Stimulated activated CD4-positive, alpha-beta T cell treated with anti-CD3 and anti-CD28 coated beads, Interleukin-12 subunit alpha, Interleukin-12 subunit beta, amount 100 ng/mL, for 24 hours (primary cell): ENCODE data around the gene LDHD.
"Not testable (repeated sequence)": the region's sequence is repeated elsewhere in the genome, so short reads cannot be mapped to it uniquely, and the experiment has no call there.

Experiments used
- DNase-seq, 2 experiments: peaks; one replicate each; pipeline ENCODE4 v3.0.0-alpha.2; 2020; ENCODE audit warnings: low read depth in 2 of 2

LDHD gene

DNA sequence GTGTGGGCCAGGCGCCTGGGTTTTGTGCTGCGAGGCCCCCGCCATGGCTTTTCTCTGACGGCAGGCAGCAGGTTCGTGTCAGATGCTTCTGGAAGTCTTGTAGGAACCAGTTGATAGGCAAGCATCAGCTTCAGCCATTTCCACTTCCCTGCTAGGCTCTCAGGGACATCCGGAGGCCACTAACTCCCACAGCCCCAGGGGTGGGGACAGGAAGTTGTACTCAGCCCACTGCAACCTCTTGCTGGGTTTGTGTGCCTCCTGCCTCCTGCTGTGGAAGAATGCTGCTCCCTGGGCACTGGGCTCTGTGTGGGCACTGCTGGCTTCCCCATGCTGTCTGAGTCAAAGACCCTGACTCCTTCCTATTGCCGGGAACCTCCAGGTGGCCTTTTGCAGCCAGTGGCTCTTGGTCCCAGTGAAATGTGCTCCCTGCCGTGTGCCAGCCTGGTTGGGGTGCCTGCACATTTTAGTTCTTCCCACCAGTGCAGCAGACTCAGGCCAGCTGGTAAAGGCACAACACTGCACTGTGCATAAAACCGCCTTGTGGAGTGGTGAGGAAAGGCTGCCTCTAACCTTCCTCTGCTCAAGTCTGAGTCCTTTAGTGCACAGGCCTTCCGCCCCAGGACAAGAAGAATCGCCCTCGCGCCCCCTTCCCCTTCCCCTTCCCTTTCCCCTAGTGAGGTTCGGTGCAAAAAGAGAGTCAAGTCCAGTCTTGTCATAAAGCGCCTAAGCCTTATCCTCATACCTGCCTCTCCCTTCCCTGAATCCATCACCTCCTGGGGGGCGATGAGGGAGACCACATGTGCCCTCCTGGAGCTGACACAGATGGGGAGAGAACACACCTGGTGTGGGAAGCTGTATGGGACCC, 16.6 kb downstream of the LDHD start:
- no peak for DNase-seq

DNA sequence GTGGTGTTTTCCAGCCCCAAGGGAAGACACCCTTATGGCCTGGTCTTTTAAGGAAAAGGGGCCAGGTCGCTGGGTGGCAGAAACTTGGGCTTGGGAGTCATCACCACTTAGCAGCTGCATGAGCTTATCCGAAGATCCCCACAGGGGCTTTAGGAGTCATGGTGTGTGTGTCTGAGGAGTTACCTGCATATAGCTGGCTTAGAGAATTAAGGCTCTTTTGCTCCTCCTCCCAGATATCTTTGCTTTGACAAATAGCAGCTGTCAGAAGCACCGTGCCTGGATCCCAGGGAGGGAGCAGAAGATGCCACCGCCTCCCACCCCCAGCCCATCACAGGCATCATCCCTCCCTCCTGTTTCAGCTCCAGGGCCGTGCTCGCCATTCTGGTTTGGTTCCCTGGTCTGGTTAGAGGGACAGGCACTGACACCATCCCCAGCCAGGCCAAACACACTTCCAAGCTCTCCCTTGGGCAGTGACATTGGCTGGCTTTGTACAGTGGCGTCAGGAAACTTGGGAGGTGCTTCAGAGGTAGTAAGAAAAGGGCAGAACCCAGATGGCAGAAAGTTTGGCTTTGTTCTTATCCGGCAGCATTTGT, 17.4 kb downstream of the LDHD start:
- no peak for DNase-seq

GRCh38 chr16:75097941-75098901, 18.4 kb downstream of the LDHD start:
- DNase-seq = peak; percentile 49 to 70

DNA sequence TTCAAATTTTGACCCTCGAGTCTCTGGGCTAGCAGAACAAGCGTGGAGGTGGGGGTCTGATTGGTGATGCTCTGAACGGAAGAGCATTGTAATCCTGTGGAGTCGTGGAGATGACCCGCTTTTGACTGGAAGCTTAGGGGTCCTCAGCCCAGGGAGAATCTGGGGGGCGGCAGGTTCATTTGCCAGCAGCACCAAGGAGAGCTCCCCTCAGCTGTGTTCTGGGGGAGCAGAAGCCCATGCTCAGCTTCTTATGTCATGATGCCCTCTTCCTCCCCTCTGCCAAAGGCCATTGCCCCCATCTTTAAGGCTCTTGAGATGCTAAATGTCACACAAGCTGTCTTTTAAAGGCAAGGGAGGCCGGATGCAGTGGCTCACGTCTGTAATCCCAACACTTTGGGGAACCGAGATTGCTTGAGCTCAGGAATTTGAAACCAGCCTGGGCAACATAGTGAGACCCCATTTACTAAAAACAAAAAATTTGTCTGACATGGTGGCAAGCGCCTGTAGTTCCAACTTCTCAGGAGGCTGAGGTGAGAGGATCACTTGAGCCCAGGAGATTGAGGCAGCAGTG, 19.3 kb downstream of the LDHD start:
- no peak for DNase-seq

- no peak for DNase-seq
Observed at GRCh38 chr16:75096656-75097055, 19.9 kb downstream of the LDHD start.

GRCh38 chr16:75095204-75095621, 21.4 kb downstream of the LDHD start:
- no peak for DNase-seq

DNA sequence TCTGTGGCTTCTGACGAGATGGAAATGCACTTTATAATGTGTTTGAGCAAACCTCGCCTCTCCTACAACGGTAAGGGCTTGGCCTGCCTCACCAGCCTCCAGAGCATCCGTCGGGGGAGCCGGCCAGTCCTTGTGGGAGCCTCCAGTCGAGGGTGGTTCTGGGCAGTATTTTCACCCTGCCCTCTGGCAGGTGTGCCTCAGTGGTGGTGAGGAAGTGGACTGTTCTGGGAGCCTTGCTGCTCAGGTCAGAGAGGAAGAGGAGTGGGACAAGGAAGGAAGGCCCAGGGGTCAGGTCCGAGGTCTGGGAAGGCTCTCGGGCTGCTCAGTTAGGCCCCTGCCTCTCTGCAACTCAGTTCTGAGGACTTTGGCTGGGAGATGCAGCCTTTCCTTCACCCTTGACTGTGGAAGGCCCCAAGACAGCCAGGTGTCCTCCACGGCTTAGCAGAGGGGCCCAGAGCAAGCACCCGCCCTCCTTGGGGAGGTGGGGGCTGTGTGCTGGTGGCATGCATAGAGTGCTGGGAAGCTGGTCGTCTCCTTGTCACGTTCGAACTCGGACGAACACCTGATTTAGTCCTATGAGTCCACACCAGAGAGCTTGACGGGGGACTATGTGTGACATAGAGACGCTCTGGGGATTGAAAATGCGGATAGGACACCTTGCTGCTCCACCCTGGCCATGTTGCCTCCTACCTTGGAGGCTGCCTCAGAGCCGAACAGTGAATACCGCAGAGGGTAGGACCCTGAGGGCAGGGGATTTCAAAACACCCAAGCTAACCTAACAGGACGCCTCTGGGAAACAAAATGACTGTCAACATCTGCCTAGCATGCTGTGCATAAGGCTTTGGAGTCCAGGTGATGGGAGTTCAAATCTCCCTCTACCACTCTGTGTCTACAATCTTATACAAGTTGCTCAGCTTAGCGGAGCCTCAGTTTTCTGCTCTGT, 22.7 kb downstream of the LDHD start:
- no peak for DNase-seq

DNA sequence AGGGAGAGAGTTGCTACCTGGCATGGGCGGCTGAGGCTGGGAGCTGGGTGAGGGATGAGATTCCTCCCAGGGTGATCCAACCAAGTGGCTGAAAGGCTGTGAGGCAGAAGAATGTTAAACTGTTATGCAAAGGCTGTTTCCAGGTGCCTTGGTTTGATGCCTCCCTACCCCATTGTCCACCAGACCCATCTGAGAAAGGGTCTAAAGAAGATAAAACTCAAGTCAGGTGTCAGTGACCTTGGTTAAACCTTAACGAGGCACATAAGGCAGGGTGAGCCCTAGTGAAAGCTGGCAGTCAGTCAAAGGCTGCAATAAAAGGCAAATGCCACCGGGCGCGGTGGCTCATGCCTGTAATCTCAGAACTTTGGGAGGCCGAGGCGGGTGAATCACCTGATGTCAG, 23.8 kb downstream of the LDHD start:
- no peak for DNase-seq

DNA sequence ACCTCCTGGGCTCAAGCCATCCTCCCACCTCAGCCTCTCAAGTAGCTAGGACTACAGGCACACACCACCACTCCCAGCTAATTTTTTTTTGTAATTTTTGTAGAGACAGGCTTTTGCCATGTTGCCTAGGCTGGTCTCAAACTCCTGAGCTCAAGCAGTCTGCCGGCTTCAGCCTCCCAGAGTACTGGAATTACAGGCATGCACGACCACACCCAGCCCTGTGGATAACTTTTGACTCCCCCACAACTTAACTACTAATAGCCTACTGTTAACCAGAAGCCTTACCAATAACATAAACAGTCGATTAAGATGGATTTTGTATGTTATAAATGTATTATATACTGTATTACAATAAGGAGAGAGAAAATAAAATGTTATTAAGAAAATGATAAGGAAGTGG, 25.0 kb downstream of the LDHD start:
- not testable (repeated sequence) for DNase-seq

- DNase-seq = not testable (repeated sequence)
Observed at GRCh38 chr16:75090899-75091298, 25.7 kb downstream of the LDHD start.

GRCh38 chr16:75089486-75090202, 26.9 kb downstream of the LDHD start:
- no peak for DNase-seq

- no peak for DNase-seq
Observed at GRCh38 chr16:75088934-75089333, 27.6 kb downstream of the LDHD start.

GRCh38 chr16:75088216-75088615, 28.4 kb downstream of the LDHD start:
- DNase-seq = no peak

DNA sequence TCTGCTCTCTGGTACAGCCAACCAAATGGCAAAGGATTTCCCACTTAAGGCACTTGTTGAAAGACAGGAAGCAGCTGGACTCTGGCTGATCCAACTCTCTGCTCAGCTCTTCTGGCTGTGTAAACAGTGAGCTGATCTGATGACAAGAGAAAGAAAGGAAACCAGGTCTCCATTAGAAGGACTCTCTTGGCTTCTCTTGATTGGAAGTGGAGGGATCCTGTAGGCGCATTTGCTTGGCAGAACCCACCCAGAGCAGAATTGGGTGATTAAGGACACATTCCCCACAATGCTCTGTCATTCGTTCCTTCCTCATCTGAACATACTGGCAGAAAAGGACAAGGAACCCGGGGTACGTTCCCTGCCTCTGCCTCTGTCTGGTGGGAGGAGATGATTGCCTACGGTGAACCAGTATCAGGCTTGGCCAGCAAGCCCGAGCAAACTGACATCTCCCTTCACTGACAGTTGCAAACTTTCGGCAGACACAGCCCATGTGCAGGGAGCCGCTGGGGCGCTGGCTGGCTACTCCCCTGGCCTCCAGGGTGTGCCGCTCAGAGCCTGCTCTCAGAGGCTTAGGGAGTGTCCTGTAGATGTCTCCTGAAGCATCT, 29.1 kb downstream of the LDHD start:
- DNase-seq = no peak

- DNase-seq = no peak
Observed at GRCh38 chr16:75086688-75087374, 29.7 kb downstream of the LDHD start.

DNA sequence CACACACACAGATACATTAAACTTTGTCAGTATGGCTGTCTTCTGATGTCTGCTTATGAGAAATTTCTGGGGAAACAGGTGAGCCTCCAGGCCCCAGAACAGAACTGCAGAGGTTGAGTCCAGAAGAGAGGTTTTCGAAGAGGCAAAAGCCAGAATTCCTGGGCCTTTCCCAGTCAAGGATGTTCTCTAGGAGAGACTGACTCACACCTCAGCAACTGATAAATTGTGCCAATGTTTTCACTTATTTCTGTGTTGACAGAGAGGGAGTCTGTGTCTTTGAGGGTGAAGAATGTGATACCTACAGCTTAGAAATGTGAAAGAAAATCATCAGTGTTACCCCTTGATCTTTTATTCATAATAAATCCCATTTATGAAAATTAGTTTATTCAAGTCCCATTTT, 30.3 kb downstream of the LDHD start:
- DNase-seq = no peak

GRCh38 chr16:75085556-75085955, 31.0 kb downstream of the LDHD start:
- no peak for DNase-seq

GRCh38 chr16:75083813-75084212, 32.8 kb downstream of the LDHD start:
- no peak for DNase-seq
